SU-DHL-6 (cell line): ENCODE results near the gene SOCS7.

ENCODE experiments used
- EZH2phosphoT487 ChIP-seq: fragments of 200-600 bp; sonication (generic), shearing (Covaris generic); conservative IDR thresholded peaks from 2 replicates; pipeline ENCODE4 v1.6.1; 2018; ENCODE audit warnings: mild to moderate bottlenecking, antibody characterized with exemption, low read length, moderate library complexity, mixed read lengths
- TF ChIP-seq, protein P1 (sequence below): fragments of 200-600 bp; sonication (generic); IDR thresholded peaks from one replicate; pipeline ENCODE4 v1.5.1; 2017; ENCODE audit warnings: antibody characterized with exemption, mild to moderate bottlenecking, low read length, moderate library complexity; ENCODE audit not compliant: insufficient read depth, poor library complexity, severe bottlenecking

DNA sequence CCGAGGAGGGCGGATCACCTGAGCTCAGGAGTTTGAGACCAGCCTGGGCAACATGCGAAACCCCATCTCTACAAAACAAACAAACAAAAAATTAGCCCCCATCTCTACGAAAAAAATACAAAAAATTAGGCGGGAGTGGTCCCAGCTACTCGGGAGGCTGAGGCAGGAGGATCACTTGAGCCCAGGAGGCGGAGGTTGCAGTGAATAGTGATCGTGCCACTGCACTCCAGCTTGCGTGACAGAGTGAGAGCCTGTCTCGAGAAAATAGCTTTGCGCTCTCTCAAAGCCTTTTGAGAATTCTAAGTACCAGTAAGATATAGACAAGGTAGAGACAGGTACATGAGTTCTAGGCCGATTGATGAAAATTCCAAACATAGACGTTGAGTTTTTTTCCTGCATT, 2.0 kb downstream of the SOCS7 start:
- TF ChIP-seq, protein P1, sequence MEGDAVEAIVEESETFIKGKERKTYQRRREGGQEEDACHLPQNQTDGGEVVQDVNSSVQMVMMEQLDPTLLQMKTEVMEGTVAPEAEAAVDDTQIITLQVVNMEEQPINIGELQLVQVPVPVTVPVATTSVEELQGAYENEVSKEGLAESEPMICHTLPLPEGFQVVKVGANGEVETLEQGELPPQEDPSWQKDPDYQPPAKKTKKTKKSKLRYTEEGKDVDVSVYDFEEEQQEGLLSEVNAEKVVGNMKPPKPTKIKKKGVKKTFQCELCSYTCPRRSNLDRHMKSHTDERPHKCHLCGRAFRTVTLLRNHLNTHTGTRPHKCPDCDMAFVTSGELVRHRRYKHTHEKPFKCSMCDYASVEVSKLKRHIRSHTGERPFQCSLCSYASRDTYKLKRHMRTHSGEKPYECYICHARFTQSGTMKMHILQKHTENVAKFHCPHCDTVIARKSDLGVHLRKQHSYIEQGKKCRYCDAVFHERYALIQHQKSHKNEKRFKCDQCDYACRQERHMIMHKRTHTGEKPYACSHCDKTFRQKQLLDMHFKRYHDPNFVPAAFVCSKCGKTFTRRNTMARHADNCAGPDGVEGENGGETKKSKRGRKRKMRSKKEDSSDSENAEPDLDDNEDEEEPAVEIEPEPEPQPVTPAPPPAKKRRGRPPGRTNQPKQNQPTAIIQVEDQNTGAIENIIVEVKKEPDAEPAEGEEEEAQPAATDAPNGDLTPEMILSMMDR: no peak
- TF ChIP-seq EZH2phosphoT487: no peak
